Lung (tissue), 12 donors: ENCODE measurements around the gene DYNLT5. TPM values are rescaled to one million over a fixed set of nuclear protein-coding genes. Genes with fewer than 3 reads are reported as not detected.

Source experiments
- ATAC-seq: fragments of 200-7000 bp; cut with Tn5 transposase; one replicate; pipeline ENCODE4 v1.9.1; 2020; ENCODE audit warnings: moderate number of reproducible peaks; ENCODE audit not compliant: insufficient read depth, low FRiP score
- DNase-seq, 3 donors: peaks; one replicate each; pipeline ENCODE4 v3.0.0-alpha.2; 2013 to 2017
- H3K27ac ChIP-seq, 2 donors: one replicate each; pipeline ENCODE4 v1.5.1; 2013; ENCODE audit warnings: mild to moderate bottlenecking in 2 of 2, moderate library complexity in 2 of 2, control low read depth in 1 of 2, inconsistent platforms in 1 of 2, low read depth in 1 of 2, low read length in 1 of 2
- H3K27me3 ChIP-seq, 3 donors: one replicate each; pipeline ENCODE4 v1.5.1; 2013; ENCODE audit warnings: low read length in 2 of 3; ENCODE audit not compliant: control insufficient read depth in 3 of 3, insufficient read depth in 3 of 3
- H3K36me3 ChIP-seq, 4 donors: one replicate each; pipeline ENCODE4 v1.5.1; 2013; ENCODE audit warnings: low read length in 4 of 4, mild to moderate bottlenecking in 1 of 4, moderate library complexity in 1 of 4; ENCODE audit not compliant: control insufficient read depth in 4 of 4, insufficient read depth in 4 of 4
- H3K4me1 ChIP-seq, 5 donors: one replicate each; pipeline ENCODE4 v1.5.1; 2013; ENCODE audit warnings: low read length in 5 of 5, mild to moderate bottlenecking in 2 of 5, moderate library complexity in 1 of 5; ENCODE audit not compliant: control insufficient read depth in 5 of 5, insufficient read depth in 5 of 5
- H3K4me3 ChIP-seq: one replicate; pipeline ENCODE4 v1.5.1; 2013; ENCODE audit warnings: mild to moderate bottlenecking, control low read depth, moderate library complexity
- H3K9ac ChIP-seq, 2 donors: one replicate each; pipeline ENCODE4 v1.5.1; 2013; ENCODE audit warnings: low read length in 2 of 2, control low read depth in 1 of 2; ENCODE audit not compliant: insufficient read depth in 1 of 2
- H3K9me3 ChIP-seq, 4 donors: one replicate each; pipeline ENCODE4 v1.5.1; 2013; ENCODE audit warnings: low read length in 3 of 4, mild to moderate bottlenecking in 1 of 4, moderate library complexity in 1 of 4; ENCODE audit not compliant: control insufficient read depth in 4 of 4, insufficient read depth in 3 of 4
- WGBS, 2 donors: extraction: QIAGEN DNeasy Blood & Tissue Kit; methylation state at CpG; one replicate each; pipeline ENCODE4 v1.1.7; 2013; 5-methylcytosine and 5-hydroxymethylcytosine counted together
- polyA plus RNA-seq, 2 donors: library from polyadenylated mRNA; stranded (reverse); fragments of 200-250 nt; gene quantifications; one replicate each; pipeline ENCODE4 v1.2.1, GENCODE V29; 2013
- total RNA-seq, 2 donors: library from RNA; depleted of rRNA in 1 of 2; stranded (reverse); fragments of >200 nt in 1 of 2; gene quantifications; one replicate each; pipeline ENCODE4 v1.2.1, GENCODE V29; 2014 to 2021
- TF ChIP-seq, protein P1 (sequence below): IDR thresholded peaks from 2 replicates; pipeline ENCODE4 v1.5.1; 2012; ENCODE audit warnings: mild to moderate bottlenecking; ENCODE audit errors: control extremely low read depth, extremely low read depth
- donor health status: control.
- donor health status: control.
- donor health status: Bipolar disorder and iron deficiency.
- donor health status: healthy.
- donor health status: DM: yes; HTN: yes; CAD: no.

The DYNLT5 gene
- total and polyA plus RNA-seq, 4 donors: 3.0 to 29.3 (median 7.8) TPM

GRCh38 chr1:66809245-66809644 is 57.0 kb downstream of the DYNLT5 start:
- Histone ChIP-seq H3K27me3 (no peaks in the 10 kb centered on the region), H3K27ac (no peak overlapping the region), H3K4me3 (no peak overlapping the region), H3K9ac (no peak overlapping the region), H3K36me3 (no peaks in the 10 kb centered on the region), H3K9me3 (no peaks in the 10 kb centered on the region), H3K4me1 (no peaks in the 10 kb centered on the region)
- TF ChIP-seq, protein P1, sequence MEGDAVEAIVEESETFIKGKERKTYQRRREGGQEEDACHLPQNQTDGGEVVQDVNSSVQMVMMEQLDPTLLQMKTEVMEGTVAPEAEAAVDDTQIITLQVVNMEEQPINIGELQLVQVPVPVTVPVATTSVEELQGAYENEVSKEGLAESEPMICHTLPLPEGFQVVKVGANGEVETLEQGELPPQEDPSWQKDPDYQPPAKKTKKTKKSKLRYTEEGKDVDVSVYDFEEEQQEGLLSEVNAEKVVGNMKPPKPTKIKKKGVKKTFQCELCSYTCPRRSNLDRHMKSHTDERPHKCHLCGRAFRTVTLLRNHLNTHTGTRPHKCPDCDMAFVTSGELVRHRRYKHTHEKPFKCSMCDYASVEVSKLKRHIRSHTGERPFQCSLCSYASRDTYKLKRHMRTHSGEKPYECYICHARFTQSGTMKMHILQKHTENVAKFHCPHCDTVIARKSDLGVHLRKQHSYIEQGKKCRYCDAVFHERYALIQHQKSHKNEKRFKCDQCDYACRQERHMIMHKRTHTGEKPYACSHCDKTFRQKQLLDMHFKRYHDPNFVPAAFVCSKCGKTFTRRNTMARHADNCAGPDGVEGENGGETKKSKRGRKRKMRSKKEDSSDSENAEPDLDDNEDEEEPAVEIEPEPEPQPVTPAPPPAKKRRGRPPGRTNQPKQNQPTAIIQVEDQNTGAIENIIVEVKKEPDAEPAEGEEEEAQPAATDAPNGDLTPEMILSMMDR: no peak
- 84 to 95% methylated on average over 1 of the region's 1 CpG for WGBS, 2 donors
- ATAC-seq: no peak
- no peak for DNase-seq

DNA sequence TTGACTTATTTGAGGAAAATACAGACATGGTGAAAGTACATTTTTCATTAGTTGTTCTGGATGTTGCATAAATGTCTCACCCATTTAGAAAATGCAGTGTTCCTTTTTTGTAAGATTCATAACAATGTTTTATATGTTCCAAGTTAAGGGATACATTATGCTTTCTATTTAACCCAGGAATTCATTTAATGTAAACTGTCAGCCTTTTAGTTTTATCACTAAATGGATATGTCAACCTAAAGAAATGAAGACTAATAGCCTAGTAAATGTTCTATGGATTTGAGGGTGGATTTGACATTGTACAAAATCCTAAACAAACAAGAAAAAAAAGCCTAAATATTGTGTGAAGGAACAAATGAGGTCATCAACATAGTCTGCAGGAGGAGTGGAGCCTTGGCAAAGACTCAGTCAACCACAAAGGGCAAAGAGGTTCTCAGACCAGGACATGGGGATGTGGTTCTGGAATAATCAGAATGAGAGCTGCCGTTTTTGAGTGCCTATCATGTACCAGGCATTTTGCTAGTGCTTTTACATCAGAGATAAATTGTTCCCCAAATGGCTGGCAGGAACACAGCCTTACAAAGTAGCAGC is 57.6 kb downstream of the DYNLT5 start:
- no peaks in the 10 kb centered on the region for H3K4me1 ChIP-seq
- ATAC-seq: no peak
- 71 to 84% methylated on average over 1 of the region's 1 CpG for WGBS, 2 donors
- H3K9ac ChIP-seq: no peak overlapping the region
- H3K4me3 ChIP-seq: no peak overlapping the region
- H3K9me3 ChIP-seq: no peaks in the 10 kb centered on the region
- no peaks in the 10 kb centered on the region for H3K27me3 ChIP-seq
- TF ChIP-seq, protein P1: no peak
- DNase-seq: no peak
- H3K36me3 ChIP-seq: no peaks in the 10 kb centered on the region
- H3K27ac ChIP-seq: no peak overlapping the region

DNA sequence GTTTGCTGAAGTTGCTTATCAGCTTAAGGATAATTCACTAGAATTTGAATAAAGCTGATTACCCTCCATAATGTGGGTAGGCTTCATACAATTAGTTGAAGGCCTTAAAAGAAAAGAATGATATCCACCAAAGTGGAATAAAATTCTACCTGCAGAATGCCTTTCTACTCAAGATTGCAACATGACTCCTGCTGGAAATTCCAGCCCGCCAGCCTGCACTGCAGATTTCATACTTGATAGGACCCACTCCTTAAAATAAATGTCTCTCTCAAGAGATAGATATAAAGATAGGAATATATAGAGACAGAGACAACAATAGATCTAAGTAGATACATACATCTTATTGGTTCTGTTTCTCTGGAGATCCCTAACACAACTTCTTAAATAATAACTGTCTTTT is 72.5 kb downstream of the DYNLT5 start:
- no peak for DNase-seq
- H3K4me3 ChIP-seq: no peak overlapping the region
- no peak overlapping the region for H3K27ac ChIP-seq
- no peak for ATAC-seq
- no peaks in the 10 kb centered on the region for H3K9me3 ChIP-seq
- no peaks in the 10 kb centered on the region for H3K36me3 ChIP-seq
- H3K27me3 ChIP-seq: no peaks in the 10 kb centered on the region
- no peak overlapping the region for H3K9ac ChIP-seq
- TF ChIP-seq, protein P1: no peak
- WGBS, 2 donors: 97% methylated on average over 1 of the region's 1 CpG
- no peaks in the 10 kb centered on the region for H3K4me1 ChIP-seq

Other genes starting within 250 kb of the DYNLT5 start
- gene SGIP1, start 218.3 kb upstream of the DYNLT5 start, total RNA-seq: 10 to 100 TPM in 1 of 2 donors, 1 to 10 TPM in 1; 5.6 to 17.0 TPM
- 1 to 10 TPM; 2.7 to 3.9 TPM for gene SGIP1, start 218.3 kb upstream of the DYNLT5 start, polyA plus RNA-seq
- gene INSL5, start 48.8 kb downstream of the DYNLT5 start, total RNA-seq: not detected
- gene INSL5, start 48.8 kb downstream of the DYNLT5 start, polyA plus RNA-seq: not detected
- 10 to 100 TPM; 24.8 to 61.1 TPM for gene DNAI4, start 172.4 kb downstream of the DYNLT5 start, total RNA-seq
- gene DNAI4, start 172.4 kb downstream of the DYNLT5 start, polyA plus RNA-seq: 1 to 10 TPM; 4.4 to 6.3 TPM
- gene MIER1, start 172.5 kb downstream of the DYNLT5 start, total RNA-seq: 10 to 100 TPM; 28.6 to 42.4 TPM
- gene MIER1, start 172.5 kb downstream of the DYNLT5 start, polyA plus RNA-seq: 10 to 100 TPM; 12.6 to 14.4 TPM